Memory B cell (primary cell): ENCODE measurements around the gene CALD1.

Experiments used
- ATAC-seq: fragments of 150-1000 bp; cut with Tn5 transposase; 2 replicates; pipeline ENCODE4 v1.10.0; 2021; ENCODE audit warnings: low read depth, mild to moderate bottlenecking, moderate library complexity
- DNase-seq, 2 donors: peaks; one replicate each; pipeline ENCODE4 v3.0.0; 2022; ENCODE audit warnings: low spot score in 2 of 2
- H3K27ac Mint-ChIP-seq: one replicate; pipeline ENCODE4 v1.8.0; 2022; ENCODE audit warnings: mild to moderate bottlenecking, moderate library complexity, mixed read lengths
- H3K27me3 Mint-ChIP-seq: one replicate; pipeline ENCODE4 v1.8.0; 2022; ENCODE audit warnings: mixed read lengths
- H3K36me3 Mint-ChIP-seq: one replicate; pipeline ENCODE4 v1.8.0; 2022; ENCODE audit warnings: mild to moderate bottlenecking, mixed read lengths
- H3K4me1 Mint-ChIP-seq: one replicate; pipeline ENCODE4 v1.8.0; 2022; ENCODE audit warnings: mixed read lengths
- H3K4me3 Mint-ChIP-seq: one replicate; pipeline ENCODE4 v1.8.0; 2022; ENCODE audit warnings: mild to moderate bottlenecking, moderate library complexity, mixed read lengths
- H3K9me3 Mint-ChIP-seq: one replicate; pipeline ENCODE4 v1.8.0; 2022; ENCODE audit warnings: mixed read lengths

The CALD1 gene

GRCh38 chr7:134787720-134788119 lies 8.3 kb downstream of the CALD1 start:
- Mint-ChIP-seq H3K36me3 (no peaks in the 10 kb centered on the region), H3K4me1 (no peaks in the 10 kb centered on the region), H3K27me3 (peaks cover 5% of the 10 kb centered on the region), H3K4me3 (no peak overlapping the region), H3K9me3 (no peaks in the 10 kb centered on the region), H3K27ac (no peak overlapping the region)
- DNase-seq, result no peak
- no peak for ATAC-seq

DNA sequence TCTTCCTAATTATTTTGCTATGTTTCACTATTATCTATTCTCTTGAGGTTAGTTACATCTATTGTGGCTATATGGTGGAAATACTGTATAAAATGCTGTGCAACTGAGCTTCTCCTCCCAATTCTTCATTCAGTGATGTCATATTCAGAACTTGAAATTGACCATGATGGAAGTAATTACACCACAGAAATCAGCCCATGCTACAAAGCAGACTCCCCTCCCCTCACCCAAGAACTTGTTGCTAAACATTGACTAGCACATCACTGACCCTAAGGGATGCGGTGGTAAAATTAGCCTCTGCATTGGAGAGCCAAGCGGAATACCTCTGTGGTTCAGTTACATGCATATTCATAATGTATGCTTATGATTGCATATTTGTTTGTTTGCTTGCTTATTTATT lies 8.8 kb downstream of the CALD1 start:
- H3K27ac Mint-ChIP-seq, result no peak overlapping the region
- H3K4me3 Mint-ChIP-seq, result no peak overlapping the region
- DNase-seq (no peak), ATAC-seq (no peak)
- H3K27me3 Mint-ChIP-seq, result peaks cover 5% of the 10 kb centered on the region
- no peaks in the 10 kb centered on the region for H3K9me3 Mint-ChIP-seq
- H3K4me1 Mint-ChIP-seq, result no peaks in the 10 kb centered on the region
- no peaks in the 10 kb centered on the region for H3K36me3 Mint-ChIP-seq

- H3K9me3 Mint-ChIP-seq, result peaks cover 2% of the 10 kb centered on the region
- DNase-seq, result no peak
- H3K4me1 Mint-ChIP-seq, result no peaks in the 10 kb centered on the region
- H3K36me3 Mint-ChIP-seq, result peaks cover 2% of the 10 kb centered on the region
- no peak for ATAC-seq
- peaks cover 7% of the 10 kb centered on the region for H3K27me3 Mint-ChIP-seq
- no peak overlapping the region for H3K4me3 Mint-ChIP-seq
- H3K27ac Mint-ChIP-seq, result no peak overlapping the region
These were observed 10.7 kb downstream of the CALD1 start for GRCh38 chr7:134789967-134790685.

DNA sequence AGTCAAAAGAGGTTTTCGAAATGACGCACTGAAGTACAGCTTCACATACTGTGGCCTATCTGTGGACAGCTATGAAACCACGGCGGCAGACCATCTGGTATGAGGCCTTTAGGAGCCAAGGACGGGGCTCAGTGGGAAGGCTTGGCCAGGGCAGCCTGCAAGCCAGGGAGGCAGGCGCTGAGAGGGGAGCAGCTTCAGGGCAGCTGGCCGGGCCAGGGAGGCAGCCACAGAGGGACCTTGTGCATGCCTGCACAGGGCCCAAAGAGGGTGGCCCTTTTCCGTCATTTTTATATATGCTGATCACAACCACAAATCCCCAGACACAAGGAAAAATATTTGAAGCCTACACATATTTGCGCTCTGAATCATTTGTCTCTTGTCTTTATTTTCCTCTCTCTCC lies 13.5 kb downstream of the CALD1 start:
- no peak for DNase-seq
- ATAC-seq, result no peak

GRCh38 chr7:134795231-134795630 lies 15.8 kb downstream of the CALD1 start:
- no peak for DNase-seq
- Mint-ChIP-seq H3K4me3 (no peak overlapping the region), H3K27me3 (peaks cover 5% of the 10 kb centered on the region), H3K9me3 (peaks cover 7% of the 10 kb centered on the region), H3K36me3 (peaks cover 7% of the 10 kb centered on the region), H3K4me1 (peaks cover 4% of the 10 kb centered on the region), H3K27ac (no peak overlapping the region)
- ATAC-seq, result no peak

More for the DNA sequence above, 13.5 kb downstream of the CALD1 start:
- no peaks in the 10 kb centered on the region for H3K4me1 Mint-ChIP-seq
- H3K36me3 Mint-ChIP-seq, result peaks cover 6% of the 10 kb centered on the region
- H3K9me3 Mint-ChIP-seq, result peaks cover 7% of the 10 kb centered on the region
- no peak overlapping the region for H3K4me3 Mint-ChIP-seq
- H3K27ac Mint-ChIP-seq, result no peak overlapping the region
- H3K27me3 Mint-ChIP-seq, result peaks cover 8% of the 10 kb centered on the region

GRCh38 chr7:134798155-134798554 lies 18.7 kb downstream of the CALD1 start:
- peaks cover 5% of the 10 kb centered on the region for H3K27me3 Mint-ChIP-seq
- ATAC-seq, result no peak
- H3K27ac Mint-ChIP-seq, result no peak overlapping the region
- no peak for DNase-seq
- H3K4me3 Mint-ChIP-seq, result no peak overlapping the region
- peaks cover 7% of the 10 kb centered on the region for H3K36me3 Mint-ChIP-seq
- H3K9me3 Mint-ChIP-seq, result peaks cover 10% of the 10 kb centered on the region
- H3K4me1 Mint-ChIP-seq, result peaks cover 4% of the 10 kb centered on the region

GRCh38 chr7:134799377-134799776 lies 19.9 kb downstream of the CALD1 start:
- no peak overlapping the region for H3K4me3 Mint-ChIP-seq
- peaks cover 4% of the 10 kb centered on the region for H3K4me1 Mint-ChIP-seq
- ATAC-seq (no peak), DNase-seq (no peak)
- H3K27me3 Mint-ChIP-seq, result peaks cover 3% of the 10 kb centered on the region
- H3K9me3 Mint-ChIP-seq, result peaks cover 8% of the 10 kb centered on the region
- peaks cover 6% of the 10 kb centered on the region for H3K36me3 Mint-ChIP-seq
- no peak overlapping the region for H3K27ac Mint-ChIP-seq

DNA sequence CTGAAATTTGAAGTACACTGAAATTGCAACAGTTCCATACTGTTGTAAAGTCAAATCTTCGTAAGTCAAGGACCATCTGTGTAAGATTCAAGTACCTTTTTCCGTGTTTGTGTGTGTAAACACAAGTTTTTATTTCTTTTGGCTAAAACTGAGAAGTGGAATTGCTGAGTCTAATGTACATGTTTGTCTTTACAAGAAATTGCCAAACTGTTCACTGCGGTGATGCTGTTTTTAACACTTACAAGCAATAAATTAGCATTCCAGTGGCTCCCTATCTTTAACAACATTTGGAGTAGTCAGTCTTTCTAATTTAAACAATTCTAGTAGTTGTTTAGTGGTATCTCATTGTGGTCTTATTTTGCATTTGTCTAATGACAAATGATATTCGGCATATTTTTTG lies 23.3 kb downstream of the CALD1 start:
- H3K27me3 Mint-ChIP-seq, result peaks cover 1% of the 10 kb centered on the region
- no peak overlapping the region for H3K4me3 Mint-ChIP-seq
- H3K9me3 Mint-ChIP-seq, result peaks cover 3% of the 10 kb centered on the region
- H3K36me3 Mint-ChIP-seq, result peaks cover 1% of the 10 kb centered on the region
- ATAC-seq (no peak), DNase-seq (no peak)
- H3K27ac Mint-ChIP-seq, result no peak overlapping the region
- H3K4me1 Mint-ChIP-seq, result peaks cover 4% of the 10 kb centered on the region

GRCh38 chr7:134804351-134804750 lies 24.9 kb downstream of the CALD1 start:
- H3K27me3 Mint-ChIP-seq, result peaks cover 1% of the 10 kb centered on the region
- peaks cover under 1% of the 10 kb centered on the region for H3K4me1 Mint-ChIP-seq
- H3K27ac Mint-ChIP-seq, result no peak overlapping the region
- no peak overlapping the region for H3K4me3 Mint-ChIP-seq
- peaks cover 3% of the 10 kb centered on the region for H3K9me3 Mint-ChIP-seq
- ATAC-seq (no peak), DNase-seq (no peak)
- H3K36me3 Mint-ChIP-seq, result no peaks in the 10 kb centered on the region

GRCh38 chr7:134804854-134805253 lies 25.4 kb downstream of the CALD1 start:
- Mint-ChIP-seq H3K9me3 (peaks cover 3% of the 10 kb centered on the region), H3K4me3 (no peak overlapping the region), H3K27me3 (peaks cover 1% of the 10 kb centered on the region), H3K27ac (no peak overlapping the region), H3K4me1 (no peaks in the 10 kb centered on the region), H3K36me3 (no peaks in the 10 kb centered on the region)
- DNase-seq (no peak), ATAC-seq (no peak)

- H3K4me3 Mint-ChIP-seq, result no peak overlapping the region
- ATAC-seq (no peak), DNase-seq (no peak)
- no peaks in the 10 kb centered on the region for H3K36me3 Mint-ChIP-seq
- H3K27ac Mint-ChIP-seq, result no peak overlapping the region
- H3K4me1 Mint-ChIP-seq, result no peaks in the 10 kb centered on the region
- H3K9me3 Mint-ChIP-seq, result peaks cover 1% of the 10 kb centered on the region
- H3K27me3 Mint-ChIP-seq, result peaks cover 1% of the 10 kb centered on the region
These were observed 26.8 kb downstream of the CALD1 start for GRCh38 chr7:134806197-134806596.

DNA sequence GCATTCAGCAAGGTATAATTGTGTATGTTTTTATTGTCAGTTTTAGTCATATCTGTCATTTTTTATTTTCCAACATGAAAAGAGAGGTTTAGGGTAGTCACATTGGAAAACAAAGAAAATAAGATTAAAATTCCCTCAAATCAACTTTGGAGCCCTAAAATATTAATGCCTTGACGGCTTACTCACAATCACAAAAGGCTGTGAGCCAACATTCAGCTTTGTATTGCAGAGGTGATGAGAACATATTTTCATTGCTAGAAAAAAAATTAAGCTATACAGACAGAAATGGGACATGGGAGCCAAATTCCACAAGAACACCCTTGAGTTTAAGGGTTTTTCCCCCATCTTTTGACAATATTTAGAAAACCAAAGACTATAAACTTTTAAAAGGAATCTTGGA lies 30.2 kb downstream of the CALD1 start:
- no peak for ATAC-seq
- H3K4me1 Mint-ChIP-seq, result no peaks in the 10 kb centered on the region
- DNase-seq, result no peak
- H3K27me3 Mint-ChIP-seq, result peaks cover 7% of the 10 kb centered on the region
- H3K36me3 Mint-ChIP-seq, result no peaks in the 10 kb centered on the region
- no peak overlapping the region for H3K4me3 Mint-ChIP-seq
- no peaks in the 10 kb centered on the region for H3K9me3 Mint-ChIP-seq
- no peak overlapping the region for H3K27ac Mint-ChIP-seq

- no peak overlapping the region for H3K27ac Mint-ChIP-seq
- H3K36me3 Mint-ChIP-seq, result no peaks in the 10 kb centered on the region
- ATAC-seq, result no peak
- no peak for DNase-seq
- no peaks in the 10 kb centered on the region for H3K4me1 Mint-ChIP-seq
- H3K9me3 Mint-ChIP-seq, result no peaks in the 10 kb centered on the region
- H3K27me3 Mint-ChIP-seq, result peaks cover 7% of the 10 kb centered on the region
- H3K4me3 Mint-ChIP-seq, result no peak overlapping the region
These were observed 32.3 kb downstream of the CALD1 start for GRCh38 chr7:134811765-134812164.

GRCh38 chr7:134813663-134814396 lies 34.4 kb downstream of the CALD1 start:
- Mint-ChIP-seq H3K27ac (no peak overlapping the region), H3K36me3 (no peaks in the 10 kb centered on the region), H3K9me3 (no peaks in the 10 kb centered on the region), H3K4me1 (no peaks in the 10 kb centered on the region), H3K4me3 (no peak overlapping the region), H3K27me3 (peaks cover 7% of the 10 kb centered on the region)
- no peak for ATAC-seq
- DNase-seq, result no peak
